ENCODE measurements around the gene AGGF1.
"Not testable (repeated sequence)": the region's sequence is repeated elsewhere in the genome, so short reads cannot be mapped to it uniquely, and the experiment has no call there.

The AGGF1 gene

GRCh38 chr5:77066184-77066583 is 36.0 kb downstream of the AGGF1 start:
- Mint-ChIP-seq H3K27me3 (no peaks in the 10 kb centered on the region), H3K4me1 (peaks cover 5% of the 10 kb centered on the region), H3K27ac (no peak overlapping the region), H3K4me3 (no peak overlapping the region), H3K9me3 (no peaks in the 10 kb centered on the region)
- DNase-seq = no peak
- ATAC-seq = no peak

GRCh38 chr5:77066823-77067442 is 36.7 kb downstream of the AGGF1 start:
- Mint-ChIP-seq H3K4me1 (peaks cover 5% of the 10 kb centered on the region), H3K9me3 (no peaks in the 10 kb centered on the region), H3K27me3 (no peaks in the 10 kb centered on the region), H3K27ac (no peak overlapping the region), H3K4me3 (no peak overlapping the region)
- ATAC-seq (no peak), DNase-seq (no peak)

- no peak overlapping the region for H3K4me3 Mint-ChIP-seq
- peaks cover 12% of the 10 kb centered on the region for H3K4me1 Mint-ChIP-seq
- ATAC-seq = no peak
- H3K9me3 Mint-ChIP-seq = no peaks in the 10 kb centered on the region
- H3K27ac Mint-ChIP-seq = no peak overlapping the region
- no peaks in the 10 kb centered on the region for H3K27me3 Mint-ChIP-seq
- DNase-seq = no peak
Measured at GRCh38 chr5:77073667-77074066, 43.5 kb downstream of the AGGF1 start.

GRCh38 chr5:77074745-77075144 is 44.5 kb downstream of the AGGF1 start:
- no peak for ATAC-seq
- Mint-ChIP-seq H3K9me3 (no peaks in the 10 kb centered on the region), H3K4me3 (no peak overlapping the region), H3K27ac (no peak overlapping the region), H3K4me1 (peaks cover 12% of the 10 kb centered on the region), H3K27me3 (no peaks in the 10 kb centered on the region)
- no peak for DNase-seq

- Mint-ChIP-seq H3K4me1 (peaks cover 12% of the 10 kb centered on the region), H3K4me3 (peak overlapping the region; percentile 52 to 62), H3K9me3 (no peaks in the 10 kb centered on the region), H3K27ac (no peak overlapping the region), H3K27me3 (no peaks in the 10 kb centered on the region)
- peak; percentile 67 to 71 for DNase-seq
- peak; percentile 91 for ATAC-seq
Measured at GRCh38 chr5:77076961-77077828, 47.0 kb downstream of the AGGF1 start.

- peaks cover 12% of the 10 kb centered on the region for H3K4me1 Mint-ChIP-seq
- ATAC-seq = peak; percentile 41
Measured at GRCh38 chr5:77077829-77078176, 47.6 kb downstream of the AGGF1 start.

GRCh38 chr5:77080479-77080878 is 50.3 kb downstream of the AGGF1 start:
- H3K27me3 Mint-ChIP-seq, H3K27ac Mint-ChIP-seq, H3K4me3 Mint-ChIP-seq, H3K9me3 Mint-ChIP-seq, ATAC-seq, DNase-seq: not testable (repeated sequence)
- peaks cover 33% of the 10 kb centered on the region for H3K4me1 Mint-ChIP-seq

More at GRCh38 chr5:77077829-77078176, 47.6 kb downstream of the AGGF1 start:
- DNase-seq = no peak
- H3K27me3 Mint-ChIP-seq = no peaks in the 10 kb centered on the region
- H3K9me3 Mint-ChIP-seq = no peaks in the 10 kb centered on the region
- H3K4me3 Mint-ChIP-seq = peak overlapping the region; percentile 51 to 52
- no peak overlapping the region for H3K27ac Mint-ChIP-seq

- Mint-ChIP-seq H3K27me3 (no peaks in the 10 kb centered on the region), H3K27ac (no peak overlapping the region), H3K4me1 (peaks cover 32% of the 10 kb centered on the region), H3K4me3 (no peak overlapping the region), H3K9me3 (peaks cover 0 to 5% of the 10 kb centered on the region in 2 donors)
- ATAC-seq = no peak
- no peak for DNase-seq
Measured at GRCh38 chr5:77080905-77081304, 50.7 kb downstream of the AGGF1 start.

GRCh38 chr5:77082280-77082679 is 52.1 kb downstream of the AGGF1 start:
- DNase-seq = no peak
- peak overlapping the region in 1 of 2 donors; percentile 40 for H3K27ac Mint-ChIP-seq
- no peak overlapping the region for H3K4me3 Mint-ChIP-seq
- peaks cover 26% of the 10 kb centered on the region for H3K4me1 Mint-ChIP-seq
- H3K9me3 Mint-ChIP-seq = peaks cover 0 to 5% of the 10 kb centered on the region in 2 donors
- ATAC-seq = no peak
- H3K27me3 Mint-ChIP-seq = no peaks in the 10 kb centered on the region

GRCh38 chr5:77083088-77083487 is 52.9 kb downstream of the AGGF1 start:
- Mint-ChIP-seq H3K27me3 (no peaks in the 10 kb centered on the region), H3K4me3 (no peak overlapping the region), H3K9me3 (peaks cover 0 to 5% of the 10 kb centered on the region in 2 donors), H3K27ac (no peak overlapping the region), H3K4me1 (peaks cover 32% of the 10 kb centered on the region)
- peak in 1 of 2 donors; percentile 41 for DNase-seq
- ATAC-seq = peak; percentile 67

GRCh38 chr5:77086368-77086688 is 56.1 kb downstream of the AGGF1 start:
- ATAC-seq = no peak
- DNase-seq = no peak
- H3K27ac Mint-ChIP-seq = peak overlapping the region; percentile 98 to 99
- peak overlapping the region; percentile 83 to 99 for H3K4me3 Mint-ChIP-seq
- peaks cover 0 to 11% of the 10 kb centered on the region in 2 donors for H3K9me3 Mint-ChIP-seq
- peaks cover 39% of the 10 kb centered on the region for H3K4me1 Mint-ChIP-seq
- no peaks in the 10 kb centered on the region for H3K27me3 Mint-ChIP-seq

GRCh38 chr5:77086689-77087483 is 56.7 kb downstream of the AGGF1 start, which contains the start of gene ZBED3:
ZBED3 (minus strand) TSS chr5:77087285; CDS start chr5:77077878, 9,407 bp downstream.
- peaks cover 39% of the 10 kb centered on the region for H3K4me1 Mint-ChIP-seq
- DNase-seq (peak; percentile 64 to 76), ATAC-seq (peak; percentile 84)
- peak within 1 kb of the TSS; percentile 83 to 99 for H3K4me3 Mint-ChIP-seq
- no peaks in the 10 kb centered on the region for H3K27me3 Mint-ChIP-seq
- H3K9me3 Mint-ChIP-seq = peaks cover 0 to 11% of the 10 kb centered on the region in 2 donors
- peak within 1 kb of the TSS; percentile 98 to 99 for H3K27ac Mint-ChIP-seq

- peak overlapping the region; percentile 83 to 99 for H3K4me3 Mint-ChIP-seq
- H3K27ac Mint-ChIP-seq = peak overlapping the region; percentile 89 to 98
- DNase-seq = no peak
- H3K27me3 Mint-ChIP-seq = no peaks in the 10 kb centered on the region
- peak; percentile 68 for ATAC-seq
- H3K9me3 Mint-ChIP-seq = peaks cover 0 to 11% of the 10 kb centered on the region in 2 donors
- H3K4me1 Mint-ChIP-seq = peaks cover 39% of the 10 kb centered on the region
Measured at GRCh38 chr5:77087484-77088261, 57.5 kb downstream of the AGGF1 start.

GRCh38 chr5:77095189-77095588 is 65.0 kb downstream of the AGGF1 start:
- no peak for ATAC-seq
- no peaks in the 10 kb centered on the region for H3K9me3 Mint-ChIP-seq
- no peaks in the 10 kb centered on the region for H3K4me1 Mint-ChIP-seq
- H3K4me3 Mint-ChIP-seq = no peak overlapping the region
- no peak overlapping the region for H3K27ac Mint-ChIP-seq
- no peak for DNase-seq
- no peaks in the 10 kb centered on the region for H3K27me3 Mint-ChIP-seq

GRCh38 chr5:77101298-77101697 is 71.1 kb downstream of the AGGF1 start:
- DNase-seq (no peak), ATAC-seq (no peak)
- H3K27me3 Mint-ChIP-seq = no peaks in the 10 kb centered on the region
- H3K9me3 Mint-ChIP-seq = no peaks in the 10 kb centered on the region
- H3K4me3 Mint-ChIP-seq = no peak overlapping the region
- no peak overlapping the region for H3K27ac Mint-ChIP-seq
- H3K4me1 Mint-ChIP-seq = peaks cover 9% of the 10 kb centered on the region

All from stimulated activated naive CD8-positive, alpha-beta T cell treated with anti-CD3 and anti-CD28 coated beads, Interleukin-15, amount 100 ng/mL, for 72 hours (primary cell).